ENCODE measurements around the gene SIGLEC6. TPM values are rescaled to one million over a fixed set of nuclear protein-coding genes. Genes with fewer than 3 reads are reported as not detected.

SIGLEC6 gene
- total RNA-seq, 1 donor from 2014 or later: not detected

- no peak for TF ChIP-seq CTCF (IDR thresholded peaks at IDR 0.05; ENCODE audit: insufficient read depth, low read length, poor library complexity, severe bottlenecking)
- no peaks in the 10 kb centered on the region for H3K27me3 ChIP-seq (ENCODE audit: control insufficient read depth, insufficient read depth, low read length)
- DNase-seq (ENCODE audit: low read depth): no peak
- no peaks in the 10 kb centered on the region for H3K36me3 ChIP-seq (ENCODE audit: control insufficient read depth, insufficient read depth, low read length)
- no peak overlapping the region for H3K4me3 ChIP-seq (ENCODE audit: low read depth, low read length)
Measured at GRCh38 chr19:51525651-51526050, 5.8 kb downstream of the SIGLEC6 start.

- DNase-seq (ENCODE audit: low read depth): no peak
- H3K4me3 ChIP-seq (ENCODE audit: low read depth, low read length): no peak overlapping the region
- no peak for TF ChIP-seq CTCF (IDR thresholded peaks at IDR 0.05; ENCODE audit: insufficient read depth, low read length, poor library complexity, severe bottlenecking)
- no peaks in the 10 kb centered on the region for H3K36me3 ChIP-seq (ENCODE audit: control insufficient read depth, insufficient read depth, low read length)
- no peaks in the 10 kb centered on the region for H3K27me3 ChIP-seq (ENCODE audit: control insufficient read depth, insufficient read depth, low read length)
Measured at GRCh38 chr19:51524666-51525264, 6.7 kb downstream of the SIGLEC6 start.

GRCh38 chr19:51521781-51522180 is 9.7 kb downstream of the SIGLEC6 start:
- no peak for DNase-seq (ENCODE audit: low read depth)
- no peak for TF ChIP-seq CTCF (IDR thresholded peaks at IDR 0.05; ENCODE audit: insufficient read depth, low read length, poor library complexity, severe bottlenecking)
- no peaks in the 10 kb centered on the region for H3K27me3 ChIP-seq (ENCODE audit: control insufficient read depth, insufficient read depth, low read length)
- no peak overlapping the region for H3K4me3 ChIP-seq (ENCODE audit: low read depth, low read length)
- no peaks in the 10 kb centered on the region for H3K36me3 ChIP-seq (ENCODE audit: control insufficient read depth, insufficient read depth, low read length)

GRCh38 chr19:51521357-51521756 is 10.1 kb downstream of the SIGLEC6 start:
- no peaks in the 10 kb centered on the region for H3K36me3 ChIP-seq (ENCODE audit: control insufficient read depth, insufficient read depth, low read length)
- DNase-seq (ENCODE audit: low read depth): no peak
- no peak for TF ChIP-seq CTCF (IDR thresholded peaks at IDR 0.05; ENCODE audit: insufficient read depth, low read length, poor library complexity, severe bottlenecking)
- no peaks in the 10 kb centered on the region for H3K27me3 ChIP-seq (ENCODE audit: control insufficient read depth, insufficient read depth, low read length)
- H3K4me3 ChIP-seq (ENCODE audit: low read depth, low read length): no peak overlapping the region

- Histone ChIP-seq H3K27me3 (ENCODE audit: control insufficient read depth, insufficient read depth, low read length) (no peaks in the 10 kb centered on the region), H3K4me3 (ENCODE audit: low read depth, low read length) (no peak overlapping the region), H3K36me3 (ENCODE audit: control insufficient read depth, insufficient read depth, low read length) (no peaks in the 10 kb centered on the region)
- DNase-seq (ENCODE audit: low read depth): no peak
- no peak for TF ChIP-seq CTCF (IDR thresholded peaks at IDR 0.05; ENCODE audit: insufficient read depth, low read length, poor library complexity, severe bottlenecking)
Measured at GRCh38 chr19:51520728-51521127, 10.7 kb downstream of the SIGLEC6 start.

- Histone ChIP-seq H3K27me3 (ENCODE audit: control insufficient read depth, insufficient read depth, low read length) (no peaks in the 10 kb centered on the region), H3K4me3 (ENCODE audit: low read depth, low read length) (no peak overlapping the region), H3K36me3 (ENCODE audit: control insufficient read depth, insufficient read depth, low read length) (no peaks in the 10 kb centered on the region)
- no peak for DNase-seq (ENCODE audit: low read depth)
- TF ChIP-seq CTCF (IDR thresholded peaks at IDR 0.05; ENCODE audit: insufficient read depth, low read length, poor library complexity, severe bottlenecking): peak; percentile 66
Measured at GRCh38 chr19:51514866-51515481, 16.5 kb downstream of the SIGLEC6 start.

Data from kidney epithelial cell (primary cell).